ENCODE data around the gene CXorf66. TPM values are rescaled to one million over a fixed set of nuclear protein-coding genes. Genes with fewer than 3 reads are reported as not detected.
"Not testable (repeated sequence)": the region's sequence is repeated elsewhere in the genome, so short reads cannot be mapped to it uniquely, and the experiment has no call there.

CXorf66 gene
- total RNA-seq, 1 experiment from 2014 or later: not detected

DNA sequence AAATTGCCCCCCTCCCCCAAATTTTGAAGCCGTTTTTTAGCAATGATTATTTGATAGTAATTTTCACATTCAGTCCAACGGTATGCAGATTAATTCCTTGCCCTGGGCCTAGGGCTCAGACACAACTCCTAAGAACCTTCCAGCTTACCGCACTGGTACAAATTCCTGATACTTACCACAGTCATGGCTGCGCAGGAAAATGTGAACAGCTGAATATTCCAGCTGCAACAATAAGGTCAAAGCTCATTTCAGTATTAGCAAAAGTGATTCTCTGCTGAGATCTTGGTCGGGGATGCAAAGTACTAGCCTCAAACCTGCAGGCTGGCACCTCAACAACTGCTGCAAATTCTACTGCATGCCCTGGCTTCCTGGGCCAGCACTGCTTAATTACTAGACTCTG, 35.4 kb downstream of the CXorf66 start:
- H3K27me3 Mint-ChIP-seq (ENCODE audit: low read depth): no peaks in the 10 kb centered on the region; the same call in 1 of the 2 replicates
- H3K27ac Mint-ChIP-seq: no peak overlapping the region
- CTCF ChIA-PET: no interaction called here
- H3K36me3 Mint-ChIP-seq: no peaks in the 10 kb centered on the region
- peaks cover 43% of the 10 kb centered on the region for H3K4me1 Mint-ChIP-seq
- H3K9me3 Mint-ChIP-seq: no peaks in the 10 kb centered on the region
- no peak for DNase-seq (ENCODE audit: low spot score)
- no peak for TF ChIP-seq ZNF671 (CRISPR knock-in tag; IDR thresholded peaks at IDR 0.05)
- no peak for TF ChIP-seq MXD4 (CRISPR knock-in tag; IDR thresholded peaks at IDR 0.05; ENCODE audit: borderline replicate concordance)
- TF ChIP-seq CREM (CRISPR knock-in tag; IDR thresholded peaks at IDR 0.05): no peak
- TF ChIP-seq SOX15 (CRISPR knock-in tag; IDR thresholded peaks at IDR 0.05): no peak
- TF ChIP-seq SMAD4 (CRISPR knock-in tag; IDR thresholded peaks at IDR 0.05): no peak
- TF ChIP-seq CREB1 (CRISPR knock-in tag; IDR thresholded peaks at IDR 0.05): no peak
- no peak for TF ChIP-seq ZNF416 (CRISPR knock-in tag; IDR thresholded peaks at IDR 0.05)
- peak overlapping the region; percentile 71 for H3K4me3 Mint-ChIP-seq
- POLR2A ChIA-PET: no interaction called here
- ATAC-seq: no peak

DNA sequence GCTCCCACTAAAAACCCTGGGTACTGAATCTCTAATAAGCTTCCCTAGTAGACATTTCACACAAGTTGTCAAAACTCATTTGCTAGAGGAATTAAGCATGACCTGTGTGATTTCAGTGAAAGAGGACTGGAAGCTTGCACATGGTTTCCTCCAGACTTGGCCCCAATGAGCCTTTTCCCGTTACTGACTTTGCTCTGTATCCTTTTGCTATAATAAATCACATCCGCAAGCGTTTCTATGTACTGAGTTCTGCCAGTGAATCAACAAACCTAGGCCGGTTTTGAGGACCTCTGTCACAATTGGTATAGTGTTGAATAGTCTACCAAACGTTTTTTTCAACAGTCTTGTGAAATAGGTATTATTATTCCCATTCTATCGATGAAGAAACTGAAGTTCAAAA, 40.6 kb downstream of the CXorf66 start:
- CTCF ChIA-PET: interaction anchor here (1.6 kb wide), 1 partner anchor 11 kb away, joined by 4 read pairs; no protein-coding TSS in a partner anchor
- POLR2A ChIA-PET: no interaction called here
- Mint-ChIP-seq H3K27ac (peak overlapping the region; percentile 41; the same call in 1 of the 2 replicates), H3K36me3 (no peaks in the 10 kb centered on the region), H3K4me3 (no peak overlapping the region), H3K4me1 (peaks cover 37% of the 10 kb centered on the region), H3K9me3 (no peaks in the 10 kb centered on the region), H3K27me3 (ENCODE audit: low read depth) (no peaks in the 10 kb centered on the region)
- no peak for TF ChIP-seq TEAD4 (CRISPR knock-in tag; IDR thresholded peaks at IDR 0.05)
- no peak for DNase-seq (ENCODE audit: low spot score)
- ATAC-seq: no peak

DNA sequence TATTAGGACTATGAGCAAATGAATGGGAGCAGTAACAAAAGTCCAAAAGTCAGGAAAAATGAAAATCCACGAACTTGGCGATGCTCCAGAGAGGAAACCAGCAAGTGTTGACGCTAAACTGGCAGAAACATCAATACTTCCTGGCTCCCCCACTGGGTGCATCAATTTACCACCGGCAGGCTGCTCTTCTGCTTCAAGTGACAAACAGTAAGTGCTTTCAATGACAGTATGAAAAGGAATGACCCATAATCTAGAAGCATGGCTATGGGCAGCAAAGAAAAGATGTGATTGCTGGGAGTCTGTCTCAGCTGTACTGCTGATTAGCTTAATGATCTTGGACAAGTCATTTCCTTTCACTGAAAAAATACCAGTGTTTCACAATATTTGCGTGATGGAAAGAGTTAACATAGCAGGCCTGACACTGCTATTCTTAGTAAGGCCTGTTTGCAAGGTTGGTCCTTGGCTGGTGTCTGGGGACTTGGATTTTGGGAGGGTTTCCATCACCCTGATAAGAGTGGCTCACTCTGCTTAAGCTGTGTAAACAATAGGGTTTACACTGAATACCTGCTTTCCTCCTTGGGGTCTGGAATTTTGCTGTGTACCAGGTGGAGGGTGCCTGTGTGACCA, 41.1 kb downstream of the CXorf66 start:
- no peak for ATAC-seq
- Mint-ChIP-seq H3K27me3 (ENCODE audit: low read depth) (no peaks in the 10 kb centered on the region), H3K4me1 (peaks cover 32% of the 10 kb centered on the region), H3K9me3 (no peaks in the 10 kb centered on the region), H3K4me3 (no peak overlapping the region), H3K36me3 (no peaks in the 10 kb centered on the region), H3K27ac (no peak overlapping the region)
- ChIA-PET CTCF (interaction anchor here (1.6 kb wide), 1 partner anchor 12 kb away, joined by 4 read pairs; no protein-coding TSS in a partner anchor), POLR2A (no interaction called here)
- TF ChIP-seq NFATC4 (CRISPR knock-in tag; IDR thresholded peaks at IDR 0.05) (no peak), OVOL2 (CRISPR knock-in tag; IDR thresholded peaks at IDR 0.05; ENCODE audit: borderline replicate concordance) (no peak), IRF2 (CRISPR knock-in tag; IDR thresholded peaks at IDR 0.05; ENCODE audit: borderline replicate concordance, low read depth) (no peak), KAT7 (CRISPR knock-in tag; IDR thresholded peaks at IDR 0.05; ENCODE audit: borderline replicate concordance) (no peak), ZNF416 (CRISPR knock-in tag; IDR thresholded peaks at IDR 0.05) (no peak)
- TF ChIP-seq, protein P1, sequence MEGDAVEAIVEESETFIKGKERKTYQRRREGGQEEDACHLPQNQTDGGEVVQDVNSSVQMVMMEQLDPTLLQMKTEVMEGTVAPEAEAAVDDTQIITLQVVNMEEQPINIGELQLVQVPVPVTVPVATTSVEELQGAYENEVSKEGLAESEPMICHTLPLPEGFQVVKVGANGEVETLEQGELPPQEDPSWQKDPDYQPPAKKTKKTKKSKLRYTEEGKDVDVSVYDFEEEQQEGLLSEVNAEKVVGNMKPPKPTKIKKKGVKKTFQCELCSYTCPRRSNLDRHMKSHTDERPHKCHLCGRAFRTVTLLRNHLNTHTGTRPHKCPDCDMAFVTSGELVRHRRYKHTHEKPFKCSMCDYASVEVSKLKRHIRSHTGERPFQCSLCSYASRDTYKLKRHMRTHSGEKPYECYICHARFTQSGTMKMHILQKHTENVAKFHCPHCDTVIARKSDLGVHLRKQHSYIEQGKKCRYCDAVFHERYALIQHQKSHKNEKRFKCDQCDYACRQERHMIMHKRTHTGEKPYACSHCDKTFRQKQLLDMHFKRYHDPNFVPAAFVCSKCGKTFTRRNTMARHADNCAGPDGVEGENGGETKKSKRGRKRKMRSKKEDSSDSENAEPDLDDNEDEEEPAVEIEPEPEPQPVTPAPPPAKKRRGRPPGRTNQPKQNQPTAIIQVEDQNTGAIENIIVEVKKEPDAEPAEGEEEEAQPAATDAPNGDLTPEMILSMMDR (IDR thresholded peaks at IDR 0.05): no peak
- no peak for DNase-seq (ENCODE audit: low spot score)

DNA sequence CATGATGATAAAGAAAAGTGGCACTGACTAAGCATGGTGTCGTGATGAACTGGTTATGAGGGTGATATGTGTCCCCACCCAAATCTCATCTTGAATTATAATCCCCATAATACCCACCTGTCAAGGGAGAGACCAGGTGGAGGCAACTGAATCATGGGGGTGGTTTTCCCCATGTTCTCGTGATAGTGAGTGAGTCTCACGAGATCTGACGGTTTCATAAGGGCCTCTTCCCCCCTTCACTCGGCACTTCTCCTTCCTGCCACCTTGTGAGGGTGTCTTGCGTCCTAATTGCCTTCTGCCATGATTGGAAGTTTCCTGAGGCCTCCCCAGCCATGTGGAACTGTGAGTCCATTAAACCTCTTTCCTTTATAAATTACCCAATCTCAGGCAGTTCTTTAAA, 44.2 kb downstream of the CXorf66 start:
- H3K4me1 Mint-ChIP-seq: peaks cover 32% of the 10 kb centered on the region
- H3K27ac Mint-ChIP-seq; DNase-seq (ENCODE audit: low spot score); ATAC-seq; H3K4me3 Mint-ChIP-seq; H3K9me3 Mint-ChIP-seq; H3K27me3 Mint-ChIP-seq (ENCODE audit: low read depth); POLR2A ChIA-PET; H3K36me3 Mint-ChIP-seq: not testable (repeated sequence)
- CTCF ChIA-PET: interaction anchor here (1.0 kb wide), 1 partner anchor 16 kb away, joined by 3 read pairs; no protein-coding TSS in a partner anchor

DNA sequence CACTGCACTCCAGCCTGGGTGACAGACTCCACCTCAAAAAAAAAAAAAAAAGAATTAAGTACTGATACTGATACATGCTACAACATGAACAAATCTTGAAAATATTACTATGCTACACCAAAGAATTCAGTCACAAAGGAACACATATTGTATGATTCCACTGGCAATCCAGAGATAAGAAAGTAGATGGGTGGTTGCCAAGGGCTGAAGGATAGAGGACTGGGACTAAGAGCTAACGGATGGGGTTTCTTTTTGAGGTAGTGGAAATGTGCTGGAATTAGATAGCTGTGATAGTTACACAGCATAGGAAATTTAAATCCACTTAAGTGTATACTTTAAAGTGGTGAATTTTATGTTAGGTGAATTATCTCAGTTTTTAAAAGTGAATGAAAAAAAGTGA, 45.0 kb downstream of the CXorf66 start:
- Mint-ChIP-seq H3K4me3 (no peak overlapping the region), H3K36me3 (no peaks in the 10 kb centered on the region), H3K4me1 (peaks cover 24% of the 10 kb centered on the region), H3K27me3 (ENCODE audit: low read depth) (no peaks in the 10 kb centered on the region), H3K27ac (no peak overlapping the region), H3K9me3 (no peaks in the 10 kb centered on the region)
- CTCF ChIA-PET: no interaction called here
- no peak for ATAC-seq
- DNase-seq (ENCODE audit: low spot score): no peak
- POLR2A ChIA-PET: no interaction called here
- TF ChIP-seq, protein P2, sequence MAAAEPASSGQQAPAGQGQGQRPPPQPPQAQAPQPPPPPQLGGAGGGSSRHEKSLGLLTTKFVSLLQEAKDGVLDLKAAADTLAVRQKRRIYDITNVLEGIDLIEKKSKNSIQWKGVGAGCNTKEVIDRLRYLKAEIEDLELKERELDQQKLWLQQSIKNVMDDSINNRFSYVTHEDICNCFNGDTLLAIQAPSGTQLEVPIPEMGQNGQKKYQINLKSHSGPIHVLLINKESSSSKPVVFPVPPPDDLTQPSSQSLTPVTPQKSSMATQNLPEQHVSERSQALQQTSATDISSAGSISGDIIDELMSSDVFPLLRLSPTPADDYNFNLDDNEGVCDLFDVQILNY (CRISPR knock-in tag; IDR thresholded peaks at IDR 0.05): no peak
- TF ChIP-seq RELA (CRISPR knock-in tag; IDR thresholded peaks at IDR 0.05; ENCODE audit: borderline replicate concordance) (no peak), ZNF138 (CRISPR knock-in tag; conservative IDR thresholded peaks at IDR 0.05) (no peak), IRF2 (CRISPR knock-in tag; IDR thresholded peaks at IDR 0.05; ENCODE audit: borderline replicate concordance, low read depth) (no peak), CREM (CRISPR knock-in tag; IDR thresholded peaks at IDR 0.05) (no peak)
- TF ChIP-seq, protein P3, sequence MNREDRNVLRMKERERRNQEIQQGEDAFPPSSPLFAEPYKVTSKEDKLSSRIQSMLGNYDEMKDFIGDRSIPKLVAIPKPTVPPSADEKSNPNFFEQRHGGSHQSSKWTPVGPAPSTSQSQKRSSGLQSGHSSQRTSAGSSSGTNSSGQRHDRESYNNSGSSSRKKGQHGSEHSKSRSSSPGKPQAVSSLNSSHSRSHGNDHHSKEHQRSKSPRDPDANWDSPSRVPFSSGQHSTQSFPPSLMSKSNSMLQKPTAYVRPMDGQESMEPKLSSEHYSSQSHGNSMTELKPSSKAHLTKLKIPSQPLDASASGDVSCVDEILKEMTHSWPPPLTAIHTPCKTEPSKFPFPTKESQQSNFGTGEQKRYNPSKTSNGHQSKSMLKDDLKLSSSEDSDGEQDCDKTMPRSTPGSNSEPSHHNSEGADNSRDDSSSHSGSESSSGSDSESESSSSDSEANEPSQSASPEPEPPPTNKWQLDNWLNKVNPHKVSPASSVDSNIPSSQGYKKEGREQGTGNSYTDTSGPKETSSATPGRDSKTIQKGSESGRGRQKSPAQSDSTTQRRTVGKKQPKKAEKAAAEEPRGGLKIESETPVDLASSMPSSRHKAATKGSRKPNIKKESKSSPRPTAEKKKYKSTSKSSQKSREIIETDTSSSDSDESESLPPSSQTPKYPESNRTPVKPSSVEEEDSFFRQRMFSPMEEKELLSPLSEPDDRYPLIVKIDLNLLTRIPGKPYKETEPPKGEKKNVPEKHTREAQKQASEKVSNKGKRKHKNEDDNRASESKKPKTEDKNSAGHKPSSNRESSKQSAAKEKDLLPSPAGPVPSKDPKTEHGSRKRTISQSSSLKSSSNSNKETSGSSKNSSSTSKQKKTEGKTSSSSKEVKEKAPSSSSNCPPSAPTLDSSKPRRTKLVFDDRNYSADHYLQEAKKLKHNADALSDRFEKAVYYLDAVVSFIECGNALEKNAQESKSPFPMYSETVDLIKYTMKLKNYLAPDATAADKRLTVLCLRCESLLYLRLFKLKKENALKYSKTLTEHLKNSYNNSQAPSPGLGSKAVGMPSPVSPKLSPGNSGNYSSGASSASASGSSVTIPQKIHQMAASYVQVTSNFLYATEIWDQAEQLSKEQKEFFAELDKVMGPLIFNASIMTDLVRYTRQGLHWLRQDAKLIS (CRISPR knock-in tag; IDR thresholded peaks at IDR 0.05; ENCODE audit: borderline replicate concordance): no peak
- TF ChIP-seq, protein P4, sequence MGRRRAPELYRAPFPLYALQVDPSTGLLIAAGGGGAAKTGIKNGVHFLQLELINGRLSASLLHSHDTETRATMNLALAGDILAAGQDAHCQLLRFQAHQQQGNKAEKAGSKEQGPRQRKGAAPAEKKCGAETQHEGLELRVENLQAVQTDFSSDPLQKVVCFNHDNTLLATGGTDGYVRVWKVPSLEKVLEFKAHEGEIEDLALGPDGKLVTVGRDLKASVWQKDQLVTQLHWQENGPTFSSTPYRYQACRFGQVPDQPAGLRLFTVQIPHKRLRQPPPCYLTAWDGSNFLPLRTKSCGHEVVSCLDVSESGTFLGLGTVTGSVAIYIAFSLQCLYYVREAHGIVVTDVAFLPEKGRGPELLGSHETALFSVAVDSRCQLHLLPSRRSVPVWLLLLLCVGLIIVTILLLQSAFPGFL (CRISPR knock-in tag; IDR thresholded peaks at IDR 0.05; ENCODE audit: borderline replicate concordance): no peak
- TF ChIP-seq, protein P5, sequence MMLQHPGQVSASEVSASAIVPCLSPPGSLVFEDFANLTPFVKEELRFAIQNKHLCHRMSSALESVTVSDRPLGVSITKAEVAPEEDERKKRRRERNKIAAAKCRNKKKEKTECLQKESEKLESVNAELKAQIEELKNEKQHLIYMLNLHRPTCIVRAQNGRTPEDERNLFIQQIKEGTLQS (CRISPR knock-in tag; conservative IDR thresholded peaks at IDR 0.05): no peak
